Right lobe of liver (tissue), 6 donors: ENCODE results near the gene MGME1. TPM values are rescaled to one million over a fixed set of nuclear protein-coding genes. Genes with fewer than 3 reads are reported as not detected.

Experiments
- ATAC-seq, 4 donors: fragments of 200-7000 bp; cut with Tn5 transposase; one replicate each; pipeline ENCODE4 v1.9.1; 2020; ENCODE audit warnings: mild to moderate bottlenecking in 4 of 4, moderate library complexity in 4 of 4
- DNase-seq, 3 donors: peaks; one replicate each; pipeline ENCODE4 v3.0.0-alpha.2; 2020
- H3K27ac ChIP-seq, 3 donors: fragments of 200-600 bp; one replicate each; pipeline ENCODE4 v1.8.0; 2022
- H3K27me3 ChIP-seq, 2 donors: fragments of 200-600 bp; one replicate each; pipeline ENCODE4 v1.8.0; 2022
- H3K36me3 ChIP-seq, 4 donors: fragments of 200-600 bp; sonication (generic) in 1 of 4; one replicate each; pipeline versions ENCODE4 v1.5.1 to v1.8.0; 2017 to 2022; ENCODE audit warnings: control low read depth in 1 of 4
- H3K4me1 ChIP-seq, 4 donors: fragments of 200-600 bp; sonication (generic) in 1 of 4; one replicate each; pipeline versions ENCODE4 v1.5.1 to v1.8.0; 2017 to 2022; ENCODE audit warnings: control low read depth in 1 of 4
- H3K4me3 ChIP-seq, 3 donors: fragments of 200-600 bp; one replicate each; pipeline ENCODE4 v1.8.0; 2022
- H3K9me3 ChIP-seq, 4 donors: fragments of 200-600 bp; sonication (generic) in 1 of 4; one replicate each; pipeline versions ENCODE4 v1.5.1 to v1.8.0; 2017 to 2022; ENCODE audit warnings: control low read depth in 1 of 4
- POLR2A ChIP-seq: fragments of 450-650 bp; IDR thresholded peaks from one replicate; pipeline ENCODE4 v1.6.1; 2017; ENCODE audit warnings: antibody characterized with exemption, mild to moderate bottlenecking
- WGBS: methylation state at CpG from one replicate; pipeline ENCODE4 v1.1.6; 2018; ENCODE audit warnings: low coverage, low lambda C conversion rate; ENCODE audit not compliant: insufficient coverage; ENCODE audit errors: missing lambda C conversion rate; 5-methylcytosine and 5-hydroxymethylcytosine counted together
- intact Hi-C, 2 donors: fragments of 100-400 bp; cut with DNase I; formaldehyde crosslinking; loops; one replicate each; pipeline versions ENCODE4 v1.11.2 to v1.14.1; 2022
- total RNA-seq, 6 experiments: library from RNA; depleted of rRNA in 2 of 6; stranded (reverse); fragments of >200 nt in 2 of 6; fragmentation: NEBNext Ultra II Directional in 3 of 6; extraction: Animal tissue kit (Norgen Biotek cat#: 25700) in 3 of 6; gene quantifications; one replicate each; pipeline versions ENCODE4 v1.1.0 to v1.2.4, GENCODE V29; 2016 to 2023
- TF ChIP-seq, protein P1 (sequence below), 4 donors: fragments of 200-600 bp in 3 of 4; fragments of 450-650 bp in 1 of 4; IDR thresholded peaks; one replicate each; pipeline versions ENCODE4 v1.5.1 to v1.8.0; 2016 to 2022; ENCODE audit warnings: antibody characterized with exemption in 4 of 4, mild to moderate bottlenecking in 2 of 4
- donor health status: DM: no; HTN: yes; CAD: no.
- donor health status: DM: no; HTN: no; CAD: no.
- donor health status: DM: no; HTN: no; CAD: no.
- donor health status: DM: no; HTN: yes; CAD: no.
- donor health status: DM: no; HTN: yes; CAD: no.

MGME1 gene
- total RNA-seq, 6 experiments from 2014 or later, result 6.0 to 8.4 (median 7.5) TPM

DNA sequence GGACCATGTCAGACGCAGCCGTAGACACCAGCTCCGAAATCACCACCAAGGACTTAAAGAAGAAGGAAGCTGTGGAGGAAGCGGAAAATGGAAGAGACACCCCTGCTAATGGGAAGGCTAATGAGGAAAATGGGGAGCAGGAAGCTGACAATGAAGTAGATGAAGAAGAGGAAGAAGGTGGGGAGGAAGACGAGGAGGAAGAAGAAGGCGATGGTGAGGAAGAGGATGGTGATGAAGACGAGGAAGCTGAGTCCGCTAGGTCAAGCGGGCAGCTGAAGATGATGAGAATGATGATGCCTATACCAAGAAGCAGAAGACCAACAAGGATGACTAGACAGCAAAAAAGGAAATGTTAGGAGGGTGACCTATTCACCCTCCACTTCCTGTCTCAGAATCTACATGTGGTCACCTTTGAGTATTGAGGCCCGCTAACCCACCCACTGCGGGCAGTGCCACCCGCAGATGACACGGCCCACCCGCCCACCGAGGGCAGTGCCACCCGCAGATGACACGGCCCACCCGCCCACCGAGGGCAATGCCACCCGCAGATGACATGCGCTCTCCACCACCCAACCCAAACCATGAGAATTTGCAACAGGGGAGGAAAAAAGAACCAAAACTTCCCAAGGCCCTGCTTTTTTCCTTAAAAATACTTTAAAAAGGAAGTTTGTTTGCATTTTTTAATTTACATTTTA lies 43.3 kb downstream of the MGME1 start:
- 80% methylated on average over 8 of the region's 21 CpGs for WGBS
- no peak for ATAC-seq

DNA sequence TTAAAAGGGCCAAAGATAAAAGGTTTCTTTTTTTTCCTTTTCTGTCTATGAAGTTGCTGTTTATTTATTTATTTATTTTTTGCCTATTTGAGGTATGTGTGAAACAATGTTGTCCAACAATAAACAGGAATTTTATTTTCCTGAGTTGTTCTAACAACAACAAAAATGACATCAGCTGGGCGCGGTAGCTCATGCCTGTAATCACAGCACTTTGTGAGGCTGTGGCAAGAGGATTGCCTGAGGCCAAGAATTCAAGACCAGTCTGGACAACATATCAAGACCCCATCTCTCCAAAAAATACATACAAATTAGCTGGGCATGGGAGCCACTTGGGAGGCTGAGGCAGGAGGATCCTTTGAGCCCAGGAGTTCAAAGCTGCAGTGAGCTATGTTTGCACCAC lies 44.1 kb downstream of the MGME1 start:
- Histone ChIP-seq H3K4me3 (no peak overlapping the region), H3K27me3 (no peaks in the 10 kb centered on the region), H3K27ac (no peak overlapping the region), H3K36me3 (no peaks in the 10 kb centered on the region), H3K9me3 (no peaks in the 10 kb centered on the region), H3K4me1 (no peaks in the 10 kb centered on the region)
- intact Hi-C loops, result no loop called here
- 100% methylated on average over 2 of the region's 2 CpGs for WGBS
- ATAC-seq (no peak), DNase-seq (no peak)
- no peak for TF ChIP-seq POLR2A
- TF ChIP-seq, protein P1, sequence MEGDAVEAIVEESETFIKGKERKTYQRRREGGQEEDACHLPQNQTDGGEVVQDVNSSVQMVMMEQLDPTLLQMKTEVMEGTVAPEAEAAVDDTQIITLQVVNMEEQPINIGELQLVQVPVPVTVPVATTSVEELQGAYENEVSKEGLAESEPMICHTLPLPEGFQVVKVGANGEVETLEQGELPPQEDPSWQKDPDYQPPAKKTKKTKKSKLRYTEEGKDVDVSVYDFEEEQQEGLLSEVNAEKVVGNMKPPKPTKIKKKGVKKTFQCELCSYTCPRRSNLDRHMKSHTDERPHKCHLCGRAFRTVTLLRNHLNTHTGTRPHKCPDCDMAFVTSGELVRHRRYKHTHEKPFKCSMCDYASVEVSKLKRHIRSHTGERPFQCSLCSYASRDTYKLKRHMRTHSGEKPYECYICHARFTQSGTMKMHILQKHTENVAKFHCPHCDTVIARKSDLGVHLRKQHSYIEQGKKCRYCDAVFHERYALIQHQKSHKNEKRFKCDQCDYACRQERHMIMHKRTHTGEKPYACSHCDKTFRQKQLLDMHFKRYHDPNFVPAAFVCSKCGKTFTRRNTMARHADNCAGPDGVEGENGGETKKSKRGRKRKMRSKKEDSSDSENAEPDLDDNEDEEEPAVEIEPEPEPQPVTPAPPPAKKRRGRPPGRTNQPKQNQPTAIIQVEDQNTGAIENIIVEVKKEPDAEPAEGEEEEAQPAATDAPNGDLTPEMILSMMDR (IDR thresholded peaks at IDR 0.05), result no peak

More for the DNA sequence above, 43.3 kb downstream of the MGME1 start:
- Histone ChIP-seq H3K27ac (no peak overlapping the region), H3K4me1 (peaks cover 0 to 5% (median 0%) of the 10 kb centered on the region in 4 donors), H3K9me3 (no peaks in the 10 kb centered on the region), H3K4me3 (no peak overlapping the region), H3K27me3 (no peaks in the 10 kb centered on the region), H3K36me3 (no peaks in the 10 kb centered on the region)
- intact Hi-C loops, result no loop called here
- no peak for DNase-seq
- no peak for TF ChIP-seq POLR2A
- TF ChIP-seq, protein P1 (IDR thresholded peaks at IDR 0.05), result no peak

DNA sequence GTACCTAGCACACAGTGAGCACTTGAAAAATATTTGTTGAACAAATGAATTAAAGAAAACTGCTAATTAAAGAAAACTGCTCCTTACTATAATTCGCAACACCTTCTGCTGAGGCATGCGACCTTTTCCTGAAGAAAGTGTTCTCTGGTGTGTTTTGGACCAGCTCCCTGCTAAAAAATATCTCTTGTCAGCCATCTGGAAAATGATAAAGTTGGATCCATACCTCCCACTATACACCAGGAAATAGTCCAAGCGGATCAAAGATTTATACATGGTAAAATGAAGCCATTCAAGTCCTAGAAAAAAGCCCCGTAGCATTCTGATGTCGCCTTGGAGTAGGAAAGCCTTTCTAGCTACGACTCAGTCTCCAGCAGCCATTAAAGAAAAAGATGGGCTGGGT lies 45.6 kb downstream of the MGME1 start:
- no peak overlapping the region for H3K4me3 ChIP-seq
- no peak overlapping the region for H3K27ac ChIP-seq
- intact Hi-C loops, result no loop called here
- TF ChIP-seq POLR2A, result no peak
- TF ChIP-seq, protein P1 (IDR thresholded peaks at IDR 0.05), result no peak
- no peaks in the 10 kb centered on the region for H3K36me3 ChIP-seq
- WGBS, result 80% methylated on average over 6 of the region's 6 CpGs
- H3K4me1 ChIP-seq, result no peaks in the 10 kb centered on the region
- no peaks in the 10 kb centered on the region for H3K9me3 ChIP-seq
- ATAC-seq (no peak), DNase-seq (no peak)
- H3K27me3 ChIP-seq, result no peaks in the 10 kb centered on the region

DNA sequence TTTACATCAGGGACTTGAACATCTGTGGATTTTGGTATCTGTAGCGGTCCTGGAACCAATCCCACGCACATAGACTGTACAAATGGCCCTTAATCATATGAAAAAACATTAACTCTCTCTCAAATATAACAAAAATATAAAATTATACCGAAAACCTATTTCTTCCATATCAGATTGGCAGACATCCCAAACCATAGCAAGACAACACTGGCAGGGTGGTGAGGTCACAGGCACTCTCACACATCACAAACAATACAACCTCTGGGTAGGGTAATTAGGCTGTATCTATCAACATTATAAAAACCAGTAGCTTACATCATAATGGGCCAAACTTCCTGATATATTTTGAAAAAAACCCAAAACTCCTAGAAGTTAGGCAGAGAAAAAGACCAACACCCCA lies 48.0 kb downstream of the MGME1 start:
- Histone ChIP-seq H3K9me3 (no peaks in the 10 kb centered on the region), H3K27me3 (no peaks in the 10 kb centered on the region), H3K4me3 (no peak overlapping the region), H3K27ac (no peak overlapping the region), H3K4me1 (no peaks in the 10 kb centered on the region), H3K36me3 (no peaks in the 10 kb centered on the region)
- TF ChIP-seq, protein P1 (IDR thresholded peaks at IDR 0.05), result no peak
- TF ChIP-seq POLR2A, result no peak
- WGBS, result 87% methylated on average over 3 of the region's 3 CpGs
- ATAC-seq (no peak), DNase-seq (no peak)
- intact Hi-C loops, result no loop called here
